Measurements from ENCODE around the gene TSN.

- no peak for TF ChIP-seq CTCF (IDR thresholded peaks at IDR 0.05 in 8 of 11, conservative IDR thresholded peaks at IDR 0.05 in 3 of 11)
- TF ChIP-seq POLR2AphosphoS5 (IDR thresholded peaks at IDR 0.05): no peak
- TF ChIP-seq POLR2A (IDR thresholded peaks at IDR 0.05): no peak
Observed at GRCh38 chr2:121815216-121815615, 59.8 kb downstream of the TSN start.

Measured in spleen (tissue), 7 donors.